Measurements from ENCODE around the gene BBS4.
"Not testable (repeated sequence)": the region's sequence is repeated elsewhere in the genome, so short reads cannot be mapped to it uniquely, and the experiment has no call there.

Gene BBS4

GRCh38 chr15:72722071-72722696 is 36.2 kb downstream of the BBS4 start:
- Histone ChIP-seq H3K4me1 (no peaks in the 10 kb centered on the region), H3K9me3 (no peaks in the 10 kb centered on the region), H3K27me3 (no peaks in the 10 kb centered on the region), H3K4me3 (ENCODE audit: low read depth, low read length) (no peak overlapping the region), H3K36me3 (no peaks in the 10 kb centered on the region)
- TF ChIP-seq, protein P1, sequence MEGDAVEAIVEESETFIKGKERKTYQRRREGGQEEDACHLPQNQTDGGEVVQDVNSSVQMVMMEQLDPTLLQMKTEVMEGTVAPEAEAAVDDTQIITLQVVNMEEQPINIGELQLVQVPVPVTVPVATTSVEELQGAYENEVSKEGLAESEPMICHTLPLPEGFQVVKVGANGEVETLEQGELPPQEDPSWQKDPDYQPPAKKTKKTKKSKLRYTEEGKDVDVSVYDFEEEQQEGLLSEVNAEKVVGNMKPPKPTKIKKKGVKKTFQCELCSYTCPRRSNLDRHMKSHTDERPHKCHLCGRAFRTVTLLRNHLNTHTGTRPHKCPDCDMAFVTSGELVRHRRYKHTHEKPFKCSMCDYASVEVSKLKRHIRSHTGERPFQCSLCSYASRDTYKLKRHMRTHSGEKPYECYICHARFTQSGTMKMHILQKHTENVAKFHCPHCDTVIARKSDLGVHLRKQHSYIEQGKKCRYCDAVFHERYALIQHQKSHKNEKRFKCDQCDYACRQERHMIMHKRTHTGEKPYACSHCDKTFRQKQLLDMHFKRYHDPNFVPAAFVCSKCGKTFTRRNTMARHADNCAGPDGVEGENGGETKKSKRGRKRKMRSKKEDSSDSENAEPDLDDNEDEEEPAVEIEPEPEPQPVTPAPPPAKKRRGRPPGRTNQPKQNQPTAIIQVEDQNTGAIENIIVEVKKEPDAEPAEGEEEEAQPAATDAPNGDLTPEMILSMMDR (IDR thresholded peaks at IDR 0.05; ENCODE audit: low read depth, low read length), result peak; percentile 90
- DNase-seq, result peak; percentile 62

DNA sequence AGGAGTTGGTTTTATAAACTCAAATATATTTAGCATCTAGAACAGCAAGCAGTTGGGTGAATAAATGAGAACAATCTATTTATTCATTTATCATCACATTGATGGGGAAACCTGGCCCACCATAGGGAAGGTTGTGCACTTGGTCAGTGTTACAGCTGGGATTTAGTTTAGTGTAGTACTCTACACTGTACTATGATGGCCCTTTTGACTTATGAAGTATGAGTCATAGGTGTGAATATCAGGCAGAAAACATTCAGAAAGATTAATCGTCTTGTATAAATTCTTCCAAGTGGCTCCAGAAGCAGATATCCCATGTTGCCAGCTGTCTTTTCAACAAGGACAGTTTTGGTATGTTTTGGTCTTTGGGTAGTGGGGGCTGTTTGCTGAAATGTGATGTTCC is 38.0 kb downstream of the BBS4 start:
- Histone ChIP-seq H3K27me3 (no peaks in the 10 kb centered on the region), H3K9me3 (no peaks in the 10 kb centered on the region), H3K36me3 (no peaks in the 10 kb centered on the region), H3K4me3 (ENCODE audit: low read depth, low read length) (no peak overlapping the region), H3K4me1 (no peaks in the 10 kb centered on the region)
- DNase-seq, result no peak
- TF ChIP-seq, protein P1 (IDR thresholded peaks at IDR 0.05; ENCODE audit: low read depth, low read length), result no peak

GRCh38 chr15:72725446-72725845 is 39.4 kb downstream of the BBS4 start:
- Histone ChIP-seq H3K36me3 (no peaks in the 10 kb centered on the region), H3K4me3 (ENCODE audit: low read depth, low read length) (no peak overlapping the region), H3K9me3 (no peaks in the 10 kb centered on the region), H3K4me1 (no peaks in the 10 kb centered on the region), H3K27me3 (no peaks in the 10 kb centered on the region)
- TF ChIP-seq, protein P1 (IDR thresholded peaks at IDR 0.05; ENCODE audit: low read depth, low read length), result no peak
- no peak for DNase-seq

DNA sequence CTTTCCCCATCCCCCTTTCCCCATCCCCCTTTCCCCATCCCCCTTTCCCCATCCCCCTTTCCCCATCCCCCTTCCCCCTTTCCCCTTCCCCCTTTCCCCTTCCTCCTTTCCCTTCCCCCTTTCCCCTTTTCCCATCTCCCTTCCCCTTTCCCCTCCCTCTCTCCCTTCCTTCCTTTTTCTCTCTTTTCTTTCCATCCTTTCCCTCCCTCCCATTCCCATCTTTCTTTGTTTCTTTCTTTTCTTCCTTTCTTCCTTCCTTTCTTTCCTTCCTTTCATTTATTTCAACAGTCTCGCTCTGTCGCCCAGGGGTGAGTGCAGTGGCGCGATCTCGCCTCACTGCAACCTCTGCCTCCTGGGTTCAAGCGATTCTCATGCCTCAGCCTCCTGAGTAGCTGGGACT is 39.8 kb downstream of the BBS4 start:
- H3K27me3 ChIP-seq; H3K4me1 ChIP-seq; H3K36me3 ChIP-seq; DNase-seq; H3K4me3 ChIP-seq (ENCODE audit: low read depth, low read length); H3K9me3 ChIP-seq: not testable (repeated sequence)

DNA sequence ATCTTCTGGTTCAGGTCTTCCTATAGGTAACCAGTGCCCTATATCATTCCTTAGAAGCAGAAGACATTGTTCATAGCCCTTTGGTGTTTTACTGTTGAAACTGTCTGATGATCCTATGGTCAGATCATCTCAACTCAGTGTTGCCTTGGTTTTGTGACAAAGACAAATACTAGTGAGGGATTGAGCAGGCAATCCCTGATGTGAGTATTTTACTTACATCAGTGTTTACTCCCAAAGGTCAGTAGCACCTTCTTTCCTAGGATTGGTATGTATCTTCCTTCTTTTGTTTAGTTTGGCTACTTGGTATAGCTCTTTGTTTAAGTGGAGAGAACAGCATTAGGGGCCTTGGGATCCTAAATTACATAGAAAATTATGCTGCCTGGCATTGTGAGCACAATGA is 41.1 kb downstream of the BBS4 start:
- TF ChIP-seq, protein P1 (IDR thresholded peaks at IDR 0.05; ENCODE audit: low read depth, low read length), result no peak
- Histone ChIP-seq H3K27me3 (no peaks in the 10 kb centered on the region), H3K4me3 (ENCODE audit: low read depth, low read length) (no peak overlapping the region), H3K9me3 (no peaks in the 10 kb centered on the region), H3K4me1 (no peaks in the 10 kb centered on the region), H3K36me3 (peaks cover 5% of the 10 kb centered on the region)
- no peak for DNase-seq

GRCh38 chr15:72728249-72728648 is 42.2 kb downstream of the BBS4 start:
- DNase-seq, H3K36me3 ChIP-seq: not testable (repeated sequence)

GRCh38 chr15:72728821-72729220 is 42.8 kb downstream of the BBS4 start:
- Histone ChIP-seq H3K36me3 (peaks cover 5% of the 10 kb centered on the region), H3K9me3 (no peaks in the 10 kb centered on the region), H3K4me1 (peaks cover under 1% of the 10 kb centered on the region; the same call in 1 of the 2 replicates), H3K4me3 (ENCODE audit: low read depth, low read length) (no peak overlapping the region), H3K27me3 (no peaks in the 10 kb centered on the region)
- no peak for DNase-seq
- TF ChIP-seq, protein P1 (IDR thresholded peaks at IDR 0.05; ENCODE audit: low read depth, low read length), result no peak

More at GRCh38 chr15:72728249-72728648, 42.2 kb downstream of the BBS4 start:
- not testable (repeated sequence) for H3K9me3 ChIP-seq; H3K27me3 ChIP-seq; H3K4me3 ChIP-seq (ENCODE audit: low read depth, low read length); H3K4me1 ChIP-seq

All from BE2C (cell line).